Measurements from ENCODE around the gene CCT5.

- TF ChIP-seq, protein P1, sequence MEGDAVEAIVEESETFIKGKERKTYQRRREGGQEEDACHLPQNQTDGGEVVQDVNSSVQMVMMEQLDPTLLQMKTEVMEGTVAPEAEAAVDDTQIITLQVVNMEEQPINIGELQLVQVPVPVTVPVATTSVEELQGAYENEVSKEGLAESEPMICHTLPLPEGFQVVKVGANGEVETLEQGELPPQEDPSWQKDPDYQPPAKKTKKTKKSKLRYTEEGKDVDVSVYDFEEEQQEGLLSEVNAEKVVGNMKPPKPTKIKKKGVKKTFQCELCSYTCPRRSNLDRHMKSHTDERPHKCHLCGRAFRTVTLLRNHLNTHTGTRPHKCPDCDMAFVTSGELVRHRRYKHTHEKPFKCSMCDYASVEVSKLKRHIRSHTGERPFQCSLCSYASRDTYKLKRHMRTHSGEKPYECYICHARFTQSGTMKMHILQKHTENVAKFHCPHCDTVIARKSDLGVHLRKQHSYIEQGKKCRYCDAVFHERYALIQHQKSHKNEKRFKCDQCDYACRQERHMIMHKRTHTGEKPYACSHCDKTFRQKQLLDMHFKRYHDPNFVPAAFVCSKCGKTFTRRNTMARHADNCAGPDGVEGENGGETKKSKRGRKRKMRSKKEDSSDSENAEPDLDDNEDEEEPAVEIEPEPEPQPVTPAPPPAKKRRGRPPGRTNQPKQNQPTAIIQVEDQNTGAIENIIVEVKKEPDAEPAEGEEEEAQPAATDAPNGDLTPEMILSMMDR (IDR thresholded peaks at IDR 0.05): no peak
- no peak for TF ChIP-seq ZNF423 (CRISPR knock-in tag; IDR thresholded peaks at IDR 0.05)
- no peak for TF ChIP-seq ZNF263 (CRISPR knock-in tag; IDR thresholded peaks at IDR 0.05; ENCODE audit: low read depth)
- TF ChIP-seq, protein P2, sequence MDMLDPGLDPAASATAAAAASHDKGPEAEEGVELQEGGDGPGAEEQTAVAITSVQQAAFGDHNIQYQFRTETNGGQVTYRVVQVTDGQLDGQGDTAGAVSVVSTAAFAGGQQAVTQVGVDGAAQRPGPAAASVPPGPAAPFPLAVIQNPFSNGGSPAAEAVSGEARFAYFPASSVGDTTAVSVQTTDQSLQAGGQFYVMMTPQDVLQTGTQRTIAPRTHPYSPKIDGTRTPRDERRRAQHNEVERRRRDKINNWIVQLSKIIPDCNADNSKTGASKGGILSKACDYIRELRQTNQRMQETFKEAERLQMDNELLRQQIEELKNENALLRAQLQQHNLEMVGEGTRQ (CRISPR knock-in tag; IDR thresholded peaks at IDR 0.05): no peak
- no peak for TF ChIP-seq TEAD4 (CRISPR knock-in tag; IDR thresholded peaks at IDR 0.05)
- TF ChIP-seq NR2C2 (CRISPR knock-in tag; IDR thresholded peaks at IDR 0.05): no peak
- no peak for TF ChIP-seq NFYB (CRISPR knock-in tag; conservative IDR thresholded peaks at IDR 0.05; ENCODE audit: low read depth)
- TF ChIP-seq ELF4 (CRISPR knock-in tag; IDR thresholded peaks at IDR 0.05; ENCODE audit: low read depth): no peak
- no peak for TF ChIP-seq CREB1 (CRISPR knock-in tag; IDR thresholded peaks at IDR 0.05)
Observed at GRCh38 chr5:10289353-10289752, 39.3 kb downstream of the CCT5 start.

All from WTC11 (cell line).